Activated B cell treated with CpG ODN at 0.5 μM for 24 hours (primary cell): ENCODE results near the gene APLP2. TPM values are rescaled to one million over a fixed set of nuclear protein-coding genes. Genes with fewer than 3 reads are reported as not detected.

Source experiments
- ATAC-seq: fragments of 200-7000 bp; cut with Tn5 transposase; one replicate; pipeline ENCODE4 v1.10.0; 2021; ENCODE audit warnings: low read depth, mild to moderate bottlenecking, moderate library complexity
- CTCF ChIA-PET: fragments of 350-600 bp; sonication (Branson Sonifier 250); formaldehyde crosslinking; loops from one replicate; lab custom pipeline; 2021; ENCODE audit warnings: antibody characterized with exemption; lab: Charles Lee
- POLR2A ChIA-PET: fragments of 350-600 bp; sonication (Branson Sonifier 250); formaldehyde crosslinking; loops from one replicate; lab custom pipeline; 2021; ENCODE audit warnings: antibody characterized with exemption; lab: Charles Lee
- DNase-seq: peaks from one replicate; pipeline ENCODE4 v3.0.0; 2022
- H3K27ac Mint-ChIP-seq: one replicate; pipeline ENCODE4 v1.8.0; 2020; ENCODE audit warnings: mixed read lengths
- H3K27me3 Mint-ChIP-seq: one replicate; pipeline ENCODE4 v1.8.0; 2021; ENCODE audit warnings: mixed read lengths
- H3K36me3 Mint-ChIP-seq: one replicate; pipeline ENCODE4 v1.8.0; 2021; ENCODE audit warnings: low read depth, mixed read lengths
- H3K4me1 Mint-ChIP-seq: one replicate; pipeline ENCODE4 v1.8.0; 2021; ENCODE audit warnings: mixed read lengths
- H3K4me3 Mint-ChIP-seq: one replicate; pipeline ENCODE4 v1.8.0; 2020; ENCODE audit warnings: mild to moderate bottlenecking, mixed read lengths
- H3K9me3 Mint-ChIP-seq: one replicate; pipeline ENCODE4 v1.8.0; 2020; ENCODE audit warnings: mixed read lengths
- CTCF ChIP-seq: fragments of 200-600 bp; IDR thresholded peaks from one replicate; pipeline ENCODE4 v1.8.0; 2022; ENCODE audit warnings: antibody characterized with exemption, mild to moderate bottlenecking
- intact Hi-C: fragments of 100-400 bp; cut with micrococcal nuclease; formaldehyde crosslinking; loops from one replicate; pipeline ENCODE4 v1.15.1; 2024
- total RNA-seq: library from RNA; stranded (reverse); gene quantifications from 2 replicates; pipeline ENCODE4 v1.2.3, GENCODE V29; 2022

APLP2 gene
- total RNA-seq, 1 donor from 2014 or later: 50.8 TPM

GRCh38 chr11:130161441-130162145, 91.9 kb downstream of the APLP2 start:
- ChIA-PET CTCF (no interaction called here), POLR2A (interaction anchor here (0.5 to 2.2 kb wide), 3 partner anchors 9 to 112 kb away, joined by 4 to 8 read pairs (median 6); no protein-coding TSS in a partner anchor)
- Mint-ChIP-seq H3K27me3 (no peaks in the 10 kb centered on the region), H3K4me1 (peaks cover 63% of the 10 kb centered on the region), H3K36me3 (no peaks in the 10 kb centered on the region), H3K4me3 (peak overlapping the region; percentile 69), H3K27ac (peak overlapping the region; percentile 46), H3K9me3 (no peaks in the 10 kb centered on the region)
- intact Hi-C loops: loop anchor here (2.0 kb wide), 1 partner anchor 153 kb away; the partner anchor contains the start of gene ZBTB44
- no peak for TF ChIP-seq CTCF
- DNase-seq (no peak), ATAC-seq (no peak)

- Mint-ChIP-seq H3K27ac (no peak overlapping the region), H3K27me3 (no peaks in the 10 kb centered on the region), H3K4me1 (peaks cover 72% of the 10 kb centered on the region), H3K36me3 (no peaks in the 10 kb centered on the region), H3K9me3 (no peaks in the 10 kb centered on the region), H3K4me3 (no peak overlapping the region)
- TF ChIP-seq CTCF: no peak
- ChIA-PET POLR2A (interaction anchor here (2.2 kb wide), 1 partner anchor 12 kb away, joined by 8 read pairs; no protein-coding TSS in a partner anchor), CTCF (no interaction called here)
- intact Hi-C loops: no loop called here
- DNase-seq: no peak
- ATAC-seq: no peak
Measured at GRCh38 chr11:130162733-130163132, 93.0 kb downstream of the APLP2 start.

DNA sequence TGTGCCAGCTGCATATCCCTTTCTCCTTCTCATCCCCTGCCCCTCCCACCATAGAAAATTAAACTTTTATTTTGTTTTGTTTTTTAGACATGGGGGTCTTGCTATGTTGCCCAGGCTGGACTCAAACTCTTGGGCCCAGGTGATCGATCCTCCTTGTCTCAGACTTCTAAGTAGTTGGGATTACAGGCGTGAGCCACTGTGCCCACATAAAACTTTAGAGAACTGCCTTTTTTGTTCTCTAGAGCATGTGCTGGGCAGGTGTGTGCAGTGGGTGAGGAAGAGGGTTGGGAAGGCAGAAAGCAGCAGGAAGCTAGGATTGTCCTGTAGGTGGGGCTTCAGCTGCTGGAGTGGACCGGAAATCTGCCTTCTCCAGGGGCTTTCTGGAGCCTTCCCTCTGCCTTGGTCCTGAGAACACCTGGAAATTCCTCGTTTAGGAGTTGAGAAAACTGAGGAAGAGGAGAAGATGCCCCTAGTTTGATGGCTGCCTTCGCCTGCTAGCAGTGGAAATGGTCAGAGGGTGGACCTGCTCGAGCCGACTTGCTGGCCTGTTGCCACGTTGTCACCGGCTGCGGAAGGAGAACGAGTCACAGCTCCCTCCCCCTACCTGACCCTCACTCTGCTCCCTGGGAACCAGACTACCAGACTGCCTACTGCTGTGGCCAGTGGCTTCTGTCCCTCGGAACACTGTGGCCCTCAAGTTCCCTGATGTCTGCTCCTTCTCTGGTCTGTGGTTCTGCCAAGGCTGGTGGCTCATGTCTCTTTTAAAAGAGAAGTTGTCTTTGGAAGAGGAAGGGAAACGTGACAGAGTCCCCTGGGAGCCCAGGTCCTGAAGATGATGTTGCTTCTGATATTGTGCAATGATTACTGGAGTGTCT, 93.9 kb downstream of the APLP2 start:
- H3K9me3 Mint-ChIP-seq: no peaks in the 10 kb centered on the region
- CTCF ChIA-PET: no interaction called here
- H3K27ac Mint-ChIP-seq: peak overlapping the region; percentile 51
- no peaks in the 10 kb centered on the region for H3K36me3 Mint-ChIP-seq
- ATAC-seq (peak; percentile 15), DNase-seq (no peak)
- H3K27me3 Mint-ChIP-seq: no peaks in the 10 kb centered on the region
- POLR2A ChIA-PET: no interaction called here
- intact Hi-C loops: loop anchor here (2.0 kb wide), 1 partner anchor 39 kb away; no protein-coding TSS in a partner anchor
- peaks cover 81% of the 10 kb centered on the region for H3K4me1 Mint-ChIP-seq
- peak overlapping the region; percentile 21 for H3K4me3 Mint-ChIP-seq
- TF ChIP-seq CTCF: no peak

GRCh38 chr11:130164221-130164570, 94.5 kb downstream of the APLP2 start:
- ChIA-PET POLR2A (interaction anchor here (0.6 kb wide), 1 partner anchor 17 kb away, joined by 5 read pairs; no protein-coding TSS in a partner anchor), CTCF (no interaction called here)
- DNase-seq (no peak), ATAC-seq (no peak)
- no peaks in the 10 kb centered on the region for H3K9me3 Mint-ChIP-seq
- H3K27ac Mint-ChIP-seq: peak overlapping the region; percentile 51
- intact Hi-C loops: loop anchor here (2.0 kb wide), 1 partner anchor 39 kb away; no protein-coding TSS in a partner anchor
- no peaks in the 10 kb centered on the region for H3K27me3 Mint-ChIP-seq
- TF ChIP-seq CTCF: no peak
- H3K4me3 Mint-ChIP-seq: peak overlapping the region; percentile 21
- peaks cover 80% of the 10 kb centered on the region for H3K4me1 Mint-ChIP-seq
- H3K36me3 Mint-ChIP-seq: no peaks in the 10 kb centered on the region
